Measurements from ENCODE around the gene SRP9. TPM values are rescaled to one million over a fixed set of nuclear protein-coding genes. Genes with fewer than 3 reads are reported as not detected.
A peak's percentile ranks its signal among the peaks of the same experiment; 100 is the strongest.

The SRP9 gene
- total and polyA plus RNA-seq, 8 donors: 195 to 428 (median 382) TPM

DNA sequence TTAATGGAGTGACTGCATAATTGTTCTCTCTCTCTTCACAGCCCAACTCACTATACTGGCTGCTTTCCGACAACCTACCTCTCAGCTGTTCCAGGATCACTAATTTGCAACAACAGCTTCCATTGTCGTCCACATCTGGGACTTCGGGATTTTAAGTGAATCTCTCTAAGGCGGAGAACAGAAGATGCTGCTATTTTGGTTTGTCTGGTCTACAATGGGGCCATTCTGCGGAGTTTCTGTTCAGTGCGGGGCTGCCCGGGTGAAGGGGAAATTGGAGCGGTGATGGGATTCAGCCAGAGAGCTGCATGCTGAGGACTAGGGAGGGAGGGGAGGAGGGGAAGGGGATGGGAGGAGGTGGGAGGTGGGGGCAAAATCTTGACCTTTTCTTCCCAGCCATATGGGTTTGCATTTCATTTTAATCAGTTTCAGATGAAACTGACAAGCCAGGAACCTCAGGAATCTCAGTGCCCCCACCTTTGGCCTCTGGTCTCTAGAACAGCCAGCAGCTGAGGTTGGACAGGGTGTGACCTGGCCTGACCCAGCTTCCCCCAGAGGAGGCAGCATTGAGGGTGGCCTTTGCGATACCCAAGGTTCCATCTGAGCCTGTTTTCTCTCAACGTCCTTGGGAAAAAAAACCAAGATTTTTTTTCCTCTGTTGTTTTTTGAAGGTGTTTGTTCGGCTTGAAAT is 6.9 kb upstream of the SRP9 start:
- ATAC-seq: no peak
- Histone ChIP-seq H3K27ac (peak overlapping the region; percentile 51 to 75), H3K4me1 (peaks cover 20 to 31% of the 10 kb centered on the region in 2 donors)

DNA sequence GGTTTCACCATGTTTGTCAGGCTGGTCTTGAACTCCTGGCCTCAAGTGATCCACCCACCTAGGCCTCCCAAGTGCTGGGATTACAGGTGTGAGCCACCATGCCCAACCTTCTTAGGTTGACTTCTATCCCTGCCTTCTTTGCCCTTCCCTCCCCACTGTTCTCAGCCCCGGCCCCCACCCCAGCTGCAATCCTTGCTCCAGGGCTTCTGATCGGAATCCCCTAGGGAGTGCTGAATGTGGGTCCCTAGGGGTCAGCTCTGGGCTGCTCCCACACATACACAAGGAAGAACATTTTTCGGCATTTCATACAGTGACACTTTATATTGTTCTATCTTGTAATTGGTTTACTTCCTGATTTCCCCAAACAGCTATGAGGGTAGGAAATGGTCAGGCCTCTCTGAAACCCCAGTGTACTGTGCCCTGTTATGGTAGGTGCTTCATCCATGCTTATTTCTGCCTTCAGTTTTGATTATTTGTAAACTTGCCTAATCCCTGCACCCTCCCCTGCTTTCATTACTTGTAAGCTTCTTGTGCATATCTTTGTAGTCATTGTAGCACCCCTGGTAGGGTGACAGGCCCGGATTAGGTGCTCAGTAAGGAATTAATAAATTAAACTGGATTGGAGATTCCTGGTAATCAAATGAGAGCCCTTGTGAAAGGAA is 5.8 kb upstream of the SRP9 start:
- intact Hi-C loops (cut with DNase I): loop anchor here in 1 of 2 donors (5.0 kb wide), 1 partner anchor 294 kb away; no protein-coding TSS in a partner anchor
- TF ChIP-seq, protein P1, sequence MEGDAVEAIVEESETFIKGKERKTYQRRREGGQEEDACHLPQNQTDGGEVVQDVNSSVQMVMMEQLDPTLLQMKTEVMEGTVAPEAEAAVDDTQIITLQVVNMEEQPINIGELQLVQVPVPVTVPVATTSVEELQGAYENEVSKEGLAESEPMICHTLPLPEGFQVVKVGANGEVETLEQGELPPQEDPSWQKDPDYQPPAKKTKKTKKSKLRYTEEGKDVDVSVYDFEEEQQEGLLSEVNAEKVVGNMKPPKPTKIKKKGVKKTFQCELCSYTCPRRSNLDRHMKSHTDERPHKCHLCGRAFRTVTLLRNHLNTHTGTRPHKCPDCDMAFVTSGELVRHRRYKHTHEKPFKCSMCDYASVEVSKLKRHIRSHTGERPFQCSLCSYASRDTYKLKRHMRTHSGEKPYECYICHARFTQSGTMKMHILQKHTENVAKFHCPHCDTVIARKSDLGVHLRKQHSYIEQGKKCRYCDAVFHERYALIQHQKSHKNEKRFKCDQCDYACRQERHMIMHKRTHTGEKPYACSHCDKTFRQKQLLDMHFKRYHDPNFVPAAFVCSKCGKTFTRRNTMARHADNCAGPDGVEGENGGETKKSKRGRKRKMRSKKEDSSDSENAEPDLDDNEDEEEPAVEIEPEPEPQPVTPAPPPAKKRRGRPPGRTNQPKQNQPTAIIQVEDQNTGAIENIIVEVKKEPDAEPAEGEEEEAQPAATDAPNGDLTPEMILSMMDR (IDR thresholded peaks at IDR 0.05): no peak
- peak overlapping the region; percentile 51 to 75 for H3K27ac ChIP-seq
- no peak for DNase-seq
- peaks cover 17 to 33% of the 10 kb centered on the region in 2 donors for H3K4me1 ChIP-seq
- no peaks in the 10 kb centered on the region for H3K27me3 ChIP-seq
- no peaks in the 10 kb centered on the region for H3K36me3 ChIP-seq
- H3K4me3 ChIP-seq: no peak overlapping the region
- ATAC-seq: peak; percentile 2
- no peaks in the 10 kb centered on the region for H3K9me3 ChIP-seq

More for the DNA sequence above, 6.9 kb upstream of the SRP9 start:
- Histone ChIP-seq H3K4me3 (no peak overlapping the region), H3K9me3 (no peaks in the 10 kb centered on the region), H3K36me3 (no peaks in the 10 kb centered on the region), H3K27me3 (no peaks in the 10 kb centered on the region)
- DNase-seq: no peak
- intact Hi-C loops (cut with DNase I): loop anchor here in 1 of 2 donors (5.0 kb wide), 1 partner anchor 293 kb away; no protein-coding TSS in a partner anchor
- TF ChIP-seq, protein P1 (IDR thresholded peaks at IDR 0.05): no peak

DNA sequence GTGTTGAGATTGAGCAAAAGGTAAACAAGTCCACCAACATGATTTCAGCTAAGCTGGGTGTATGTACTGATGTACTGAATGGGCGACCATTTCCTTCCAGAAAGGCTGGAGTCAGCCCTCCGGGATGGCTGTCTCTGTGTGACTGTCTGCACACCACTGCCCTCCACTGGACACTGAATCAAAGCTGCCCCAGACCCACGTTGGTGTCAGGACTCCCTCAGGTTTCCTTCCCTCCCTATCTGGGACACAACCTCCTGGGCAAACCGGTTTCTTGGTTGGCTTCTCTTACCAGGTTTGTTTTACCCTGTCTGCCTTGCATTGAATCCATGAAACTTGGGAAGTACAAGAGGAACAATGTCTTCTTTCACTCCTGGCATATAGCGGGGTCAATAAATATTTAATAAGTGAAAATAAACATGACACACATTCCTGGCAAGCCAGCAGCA is 5.3 kb upstream of the SRP9 start:
- Histone ChIP-seq H3K27ac (peak overlapping the region; percentile 51 to 75), H3K36me3 (no peaks in the 10 kb centered on the region), H3K9me3 (no peaks in the 10 kb centered on the region), H3K4me3 (no peak overlapping the region), H3K4me1 (peaks cover 12 to 38% of the 10 kb centered on the region in 2 donors), H3K27me3 (no peaks in the 10 kb centered on the region)
- TF ChIP-seq, protein P1 (IDR thresholded peaks at IDR 0.05): peak; percentile 78
- DNase-seq (peak in 3 of 4 donors; percentile 81 to 94 (median 85)), ATAC-seq (peak; percentile 97)
- intact Hi-C loops (cut with DNase I): loop anchor here in 1 of 2 donors (5.0 kb wide), 1 partner anchor 295 kb away; no protein-coding TSS in a partner anchor

DNA sequence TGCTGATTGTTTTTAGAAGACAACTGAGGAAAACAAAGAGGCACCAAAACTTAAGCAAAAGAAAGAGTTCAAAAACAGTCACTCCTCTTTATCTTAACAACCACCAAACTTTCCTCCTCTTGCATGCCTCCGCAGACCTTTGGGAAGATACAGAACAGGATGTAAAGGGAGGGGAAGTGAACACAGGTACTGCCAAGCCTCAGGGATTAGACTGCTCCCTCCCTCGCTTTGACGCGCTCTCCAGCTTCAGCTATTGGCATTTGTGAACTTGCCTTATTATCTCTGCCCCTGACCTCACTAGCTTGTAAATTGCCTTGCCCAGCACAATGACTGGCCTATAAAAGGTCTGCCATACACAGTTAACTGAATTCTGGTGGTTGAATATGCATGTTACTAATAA is 4.8 kb upstream of the SRP9 start:
- intact Hi-C loops (cut with DNase I): loop anchor here in 1 of 2 donors (5.0 kb wide), 1 partner anchor 296 kb away; no protein-coding TSS in a partner anchor
- no peaks in the 10 kb centered on the region for H3K9me3 ChIP-seq
- peaks cover 12 to 37% of the 10 kb centered on the region in 2 donors for H3K4me1 ChIP-seq
- peak overlapping the region; percentile 51 to 75 for H3K27ac ChIP-seq
- no peak for ATAC-seq
- DNase-seq: no peak
- no peak overlapping the region for H3K4me3 ChIP-seq
- no peaks in the 10 kb centered on the region for H3K36me3 ChIP-seq
- TF ChIP-seq, protein P1 (IDR thresholded peaks at IDR 0.05): no peak
- no peaks in the 10 kb centered on the region for H3K27me3 ChIP-seq

Data from left lung (tissue), 10 donors.